IMR-90 (cell line): ENCODE results near the gene MYRFL. TPM values are rescaled to one million over a fixed set of nuclear protein-coding genes. Genes with fewer than 3 reads are reported as not detected.

Experiments used
- ATAC-seq: fragments of 200-7000 bp; cut with Tn5 transposase; 2 replicates; pipeline ENCODE4 v1.9.1; 2020; ENCODE audit warnings: low read depth, mild to moderate bottlenecking, moderate library complexity
- BruUV-seq: library from RNA; stranded (reverse); fragments of 400-500 nt; replicated peaks from 2 replicates; lab custom pipeline; 2021; lab: Mats Ljungman, UMichigan
- CTCF ChIA-PET: fragments of 300-600 bp; formaldehyde crosslinking; extraction: SDS; loops from one replicate; lab custom pipeline; 2021; ENCODE audit warnings: antibody characterized with exemption; lab: Yijun Ruan, JAX
- POLR2A ChIA-PET: fragments of 300-600 bp; sonication (Branson Sonifier 250); formaldehyde crosslinking; loops from one replicate; lab custom pipeline; 2022; ENCODE audit warnings: antibody characterized with exemption; ENCODE audit not compliant: unreplicated experiment; lab: Charles Lee
- DNase-seq: peaks from one replicate; pipeline ENCODE4 v3.0.0; 2013
- H2AFZ ChIP-seq: replicated peaks from 2 replicates; pipeline ENCODE3; 2013; ENCODE audit warnings: low read length, mild to moderate bottlenecking; ENCODE audit not compliant: poor library complexity
- H2AK5ac ChIP-seq: 2 replicates; pipeline ENCODE4 v1.6.1; 2013; ENCODE audit warnings: low read depth, low read length, inconsistent platforms
- H2AK9ac ChIP-seq: replicated peaks from 2 replicates; pipeline ENCODE3; 2013; ENCODE audit warnings: mild to moderate bottlenecking, low read depth, low read length, moderate library complexity; ENCODE audit not compliant: poor library complexity
- H2BK120ac ChIP-seq: 2 replicates; pipeline ENCODE4 v1.6.1; 2013; ENCODE audit warnings: low read depth, low read length, inconsistent platforms
- H2BK15ac ChIP-seq: 3 replicates; pipeline ENCODE4 v1.6.1; 2013; ENCODE audit warnings: low read depth, low read length, inconsistent platforms
- H2BK20ac ChIP-seq: 2 replicates; pipeline ENCODE4 v1.6.1; 2013; ENCODE audit warnings: low read depth, mild to moderate bottlenecking, inconsistent platforms, low read length, moderate library complexity
- H2BK5ac ChIP-seq: 2 replicates; pipeline ENCODE4 v1.6.1; 2013; ENCODE audit warnings: mild to moderate bottlenecking, low read depth, low read length, inconsistent platforms; ENCODE audit not compliant: poor library complexity, severe bottlenecking
- H3K14ac ChIP-seq: replicated peaks from 2 replicates; pipeline ENCODE4 v1.6.1; 2013; ENCODE audit warnings: low read depth, low read length, inconsistent platforms
- H3K18ac ChIP-seq: 2 replicates; pipeline ENCODE4 v1.6.1; 2013; ENCODE audit warnings: low read depth, low read length, control low read depth
- H3K23ac ChIP-seq: 2 replicates; pipeline ENCODE4 v1.6.1; 2013; ENCODE audit warnings: low read depth, low read length, inconsistent platforms
- H3K27ac ChIP-seq: 2 replicates; pipeline ENCODE4 v1.5.1; 2013; ENCODE audit warnings: mild to moderate bottlenecking, control low read depth, low read length; ENCODE audit not compliant: insufficient read depth
- H3K27me3 ChIP-seq: 2 replicates; pipeline ENCODE4 v1.6.1; 2013; ENCODE audit warnings: low read length; ENCODE audit not compliant: control insufficient read depth, insufficient read depth
- H3K36me3 ChIP-seq: 2 replicates; pipeline ENCODE4 v1.6.1; 2013; ENCODE audit warnings: low read length, mixed read lengths; ENCODE audit not compliant: control insufficient read depth, insufficient read depth
- H3K4ac ChIP-seq: 2 replicates; pipeline ENCODE4 v1.6.1; 2013; ENCODE audit warnings: low read depth, low read length, inconsistent platforms
- H3K4me1 ChIP-seq: 2 replicates; pipeline ENCODE4 v1.6.1; 2013; ENCODE audit warnings: low read length, mixed read lengths; ENCODE audit not compliant: control insufficient read depth, insufficient read depth
- H3K4me2 ChIP-seq: 2 replicates; pipeline ENCODE4 v1.6.1; 2013; ENCODE audit warnings: low read depth, mild to moderate bottlenecking, control low read depth, low read length, moderate library complexity
- H3K4me3 ChIP-seq: 2 replicates; pipeline ENCODE4 v1.5.1; 2013; ENCODE audit warnings: low read depth, mild to moderate bottlenecking, control low read depth, low read length, moderate library complexity; ENCODE audit not compliant: insufficient read depth
- H3K56ac ChIP-seq: 2 replicates; pipeline ENCODE4 v1.6.1; 2013; ENCODE audit warnings: low read length, inconsistent platforms; ENCODE audit not compliant: insufficient read depth; ENCODE audit errors: extremely low read depth
- H3K79me1 ChIP-seq, 2 experiments: 2 replicates each; pipeline ENCODE4 v1.6.1; 2013; ENCODE audit warnings: low read length in 2 of 2, inconsistent platforms in 1 of 2, low read depth in 1 of 2
- H3K9ac ChIP-seq: 2 replicates; pipeline ENCODE4 v1.6.1; 2013; ENCODE audit warnings: low read depth, low read length, control low read depth
- H3K9me1 ChIP-seq: 2 replicates; pipeline ENCODE4 v1.6.1; 2013; ENCODE audit warnings: low read length, inconsistent platforms; ENCODE audit not compliant: insufficient read depth
- H3K9me3 ChIP-seq: 2 replicates; pipeline ENCODE4 v1.6.1; 2013; ENCODE audit warnings: low read length; ENCODE audit not compliant: control insufficient read depth, insufficient read depth
- H4K20me1 ChIP-seq: 2 replicates; pipeline ENCODE4 v1.6.1; 2013; ENCODE audit warnings: low read length, inconsistent platforms; ENCODE audit not compliant: insufficient read depth
- H4K5ac ChIP-seq: 2 replicates; pipeline ENCODE4 v1.6.1; 2013; ENCODE audit warnings: mild to moderate bottlenecking, low read depth, low read length, control low read depth
- H4K8ac ChIP-seq, 2 experiments: 2 replicates each; pipeline ENCODE4 v1.6.1; 2013; ENCODE audit warnings: low read depth in 2 of 2, low read length in 2 of 2, control low read depth in 1 of 2, inconsistent platforms in 1 of 2
- H4K91ac ChIP-seq: 2 replicates; pipeline ENCODE4 v1.6.1; 2013; ENCODE audit warnings: low read depth, low read length, inconsistent platforms; ENCODE audit not compliant: insufficient read depth
- BHLHE40 ChIP-seq: fragments of 150-350 bp; IDR thresholded peaks from 2 replicates; pipeline ENCODE4 v1.6.1; 2016; ENCODE audit warnings: mild to moderate bottlenecking, low read depth, low read length
- CEBPB ChIP-seq: IDR thresholded peaks from 2 replicates; pipeline ENCODE4 v1.6.1; 2012; ENCODE audit warnings: low read depth, low read length, improper control_type of control experiment
- CHD1 ChIP-seq: IDR thresholded peaks from 2 replicates; pipeline ENCODE4 v1.6.1; 2012; ENCODE audit warnings: low read depth, low read length, improper control_type of control experiment
- CTCF ChIP-seq: conservative IDR thresholded peaks from 2 replicates; pipeline ENCODE4 v1.5.1; 2012; ENCODE audit warnings: mild to moderate bottlenecking, low read depth, low read length, improper control_type of control experiment
- FOS ChIP-seq: fragments of 150-350 bp; IDR thresholded peaks from 2 replicates; pipeline ENCODE4 v1.6.1; 2016; ENCODE audit warnings: low read depth, low read length
- MAFK ChIP-seq: IDR thresholded peaks from 2 replicates; pipeline ENCODE4 v1.6.1; 2012; ENCODE audit warnings: low read depth, low read length, improper control_type of control experiment
- MAZ ChIP-seq: IDR thresholded peaks from 2 replicates; pipeline ENCODE4 v1.6.1; 2012; ENCODE audit warnings: low read depth, mild to moderate bottlenecking, low read length, improper control_type of control experiment, moderate library complexity, borderline replicate concordance
- MXI1 ChIP-seq: IDR thresholded peaks from 2 replicates; pipeline ENCODE4 v1.6.1; 2012; ENCODE audit warnings: low read depth, mild to moderate bottlenecking, low read length, moderate library complexity, borderline replicate concordance
- NFE2L2 ChIP-seq: fragments of 150-350 bp; IDR thresholded peaks from 2 replicates; pipeline ENCODE4 v1.6.1; 2016; ENCODE audit warnings: low read depth, mild to moderate bottlenecking, low read length
- POLR2A ChIP-seq: IDR thresholded peaks from 2 replicates; pipeline ENCODE4 v1.6.1; 2012; ENCODE audit warnings: mild to moderate bottlenecking, low read depth, low read length
- RAD21 ChIP-seq: IDR thresholded peaks from 2 replicates; pipeline ENCODE4 v1.6.1; 2012; ENCODE audit warnings: low read length, improper control_type of control experiment
- RCOR1 ChIP-seq: IDR thresholded peaks from 2 replicates; pipeline ENCODE4 v1.6.1; 2012; ENCODE audit warnings: mild to moderate bottlenecking, low read length, improper control_type of control experiment; ENCODE audit not compliant: insufficient replicate concordance
- RFX5 ChIP-seq: IDR thresholded peaks from 2 replicates; pipeline ENCODE4 v1.8.0; 2012; ENCODE audit warnings: low read depth, mild to moderate bottlenecking, low read length, moderate library complexity
- SMC3 ChIP-seq: fragments of 150-350 bp; IDR thresholded peaks from 2 replicates; pipeline ENCODE4 v1.6.1; 2016; ENCODE audit warnings: low read depth, mild to moderate bottlenecking, antibody characterized with exemption, low read length, moderate library complexity
- USF2 ChIP-seq: fragments of 150-350 bp; IDR thresholded peaks from 2 replicates; pipeline ENCODE4 v1.6.1; 2017; ENCODE audit warnings: mild to moderate bottlenecking, antibody characterized with exemption, low read length, low read depth
- WGBS, 2 experiments: methylation state at CpG; one replicate each; pipeline versions ENCODE4 v1.1.5 to v1.1.7; 2013; ENCODE audit warnings: missing lambda C conversion rate in 2 of 2; ENCODE audit not compliant: insufficient read length in 1 of 2; ENCODE audit errors: extremely low coverage in 2 of 2; 5-methylcytosine and 5-hydroxymethylcytosine counted together
- dilution Hi-C: fragments of 300-500 bp; cut with HindIII; formaldehyde crosslinking; loops from one replicate; pipeline ENCODE4 v1.14.3; 2018; ENCODE audit warnings: low sequenced_read_pairs; ENCODE audit not compliant: unreplicated experiment
- in situ Hi-C: fragments of 300-500 bp; cut with MboI; formaldehyde crosslinking; loops from 3 replicates; pipeline ENCODE4 v1.14.3; 2019; ENCODE audit warnings: low sequenced_read_pairs, inconsistent platforms, mixed read lengths
- intact Hi-C: fragments of 100-400 bp; cut with micrococcal nuclease; formaldehyde crosslinking; loops from 2 replicates; pipeline ENCODE4 v1.10.0; 2022
- polyA plus RNA-seq, 3 experiments: library from polyadenylated mRNA; depleted of rRNA; stranded (reverse); fragments of >200 nt; gene quantifications; 2 replicates each; pipeline ENCODE4 v1.2.3, GENCODE V29; 2012; ENCODE audit warnings: low replicate concordance in 1 of 3
- total RNA-seq: library from RNA; depleted of rRNA; stranded (reverse); fragments of >200 nt; gene quantifications from 2 replicates; pipeline ENCODE4 v1.2.3, GENCODE V29; 2012
- TF ChIP-seq, protein P1 (sequence below): fragments of 150-350 bp; IDR thresholded peaks from 2 replicates; pipeline ENCODE4 v1.6.1; 2016; ENCODE audit warnings: low read depth, mild to moderate bottlenecking, low read length, moderate library complexity, borderline replicate concordance

MYRFL gene
- total and polyA plus RNA-seq, 2 of the 4 experiments (the other 2 are of a cell fraction): not detected

DNA sequence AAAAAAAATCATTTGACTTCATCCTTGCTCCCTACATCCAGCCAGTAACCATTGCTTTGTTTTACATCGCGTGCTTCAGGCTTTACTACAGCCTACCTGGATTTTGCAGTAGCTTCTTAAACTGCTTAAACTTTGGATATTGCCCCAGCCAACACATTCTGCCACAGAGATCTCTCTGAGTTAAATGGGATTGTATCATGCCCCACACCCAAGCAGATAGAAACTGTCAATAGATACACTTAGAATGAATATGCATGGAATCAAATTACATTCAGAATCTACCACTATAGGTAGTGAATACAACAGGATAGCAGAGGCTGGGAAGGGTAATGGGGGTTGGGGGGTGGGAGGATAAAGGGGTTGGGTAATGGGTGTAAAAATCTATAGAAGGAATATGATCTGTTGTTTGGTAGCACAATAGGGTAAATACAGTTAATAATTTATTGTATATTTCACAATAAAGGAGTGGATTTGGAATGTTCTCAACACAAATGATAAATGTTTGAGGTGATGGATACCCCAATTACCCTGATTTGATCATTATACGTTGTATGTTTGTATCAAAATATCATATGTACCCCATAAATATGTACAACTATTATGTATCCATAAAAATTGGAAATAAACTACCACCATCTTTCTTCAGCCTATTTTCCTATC lies 2.7 kb upstream of the MYRFL start:
- ChIA-PET POLR2A (no interaction called here), CTCF (interaction anchor here (0.6 to 1.1 kb wide), 2 partner anchors 9 to 863 kb away, joined by 3 to 4 read pairs; no protein-coding TSS in a partner anchor)
- Histone ChIP-seq H3K9me1 (no peaks in the 10 kb centered on the region), H3K18ac (no peak overlapping the region), H3K27me3 (no peaks in the 10 kb centered on the region), H2AK5ac (no peak overlapping the region), H3K14ac (no peak overlapping the region), H3K4me2 (no peak overlapping the region), H4K20me1 (no peaks in the 10 kb centered on the region), H3K23ac (no peak overlapping the region), H3K9ac (no peak overlapping the region), H3K79me1 (no peaks in the 10 kb centered on the region), H3K36me3 (no peaks in the 10 kb centered on the region), H3K4me3 (no peak overlapping the region), H2BK120ac (no peak overlapping the region), H4K91ac (no peak overlapping the region), H3K56ac (no peak overlapping the region), H2BK15ac (no peak overlapping the region), H3K4me1 (peaks cover 3% of the 10 kb centered on the region; the same call in 1 of the 2 replicates), H4K5ac (no peak overlapping the region), H3K4ac (no peak overlapping the region), H3K9me3 (no peaks in the 10 kb centered on the region), H3K27ac (no peak overlapping the region), H2BK20ac (no peak overlapping the region), H4K8ac (no peak overlapping the region), H2AK9ac (no peak overlapping the region), H2BK5ac (no peak overlapping the region), H2AFZ (no peak overlapping the region)
- 80% methylated on average over 1 of the region's 3 CpGs; no CpG with 5 or more reads in 1 of the 2 experiments for WGBS, 2 experiments
- no TSS peak for BruUV-seq
- dilution Hi-C loops: no loop called here
- in situ Hi-C loops: no loop called here
- intact Hi-C loops: no loop called here
- no peak for TF ChIP-seq POLR2A
- TF ChIP-seq SMC3: no peak
- no peak for TF ChIP-seq CEBPB
- no peak for TF ChIP-seq MXI1
- no peak for TF ChIP-seq CTCF
- TF ChIP-seq RAD21: no peak
- TF ChIP-seq FOS: no peak
- no peak for TF ChIP-seq USF2
- TF ChIP-seq MAZ: no peak
- no peak for TF ChIP-seq CHD1
- TF ChIP-seq MAFK: no peak
- no peak for TF ChIP-seq BHLHE40
- TF ChIP-seq RCOR1: no peak
- TF ChIP-seq, protein P1, sequence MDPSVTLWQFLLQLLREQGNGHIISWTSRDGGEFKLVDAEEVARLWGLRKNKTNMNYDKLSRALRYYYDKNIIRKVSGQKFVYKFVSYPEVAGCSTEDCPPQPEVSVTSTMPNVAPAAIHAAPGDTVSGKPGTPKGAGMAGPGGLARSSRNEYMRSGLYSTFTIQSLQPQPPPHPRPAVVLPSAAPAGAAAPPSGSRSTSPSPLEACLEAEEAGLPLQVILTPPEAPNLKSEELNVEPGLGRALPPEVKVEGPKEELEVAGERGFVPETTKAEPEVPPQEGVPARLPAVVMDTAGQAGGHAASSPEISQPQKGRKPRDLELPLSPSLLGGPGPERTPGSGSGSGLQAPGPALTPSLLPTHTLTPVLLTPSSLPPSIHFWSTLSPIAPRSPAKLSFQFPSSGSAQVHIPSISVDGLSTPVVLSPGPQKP: no peak
- no peak for TF ChIP-seq NFE2L2
- TF ChIP-seq RFX5: no peak
- ATAC-seq: no peak
- no peak for DNase-seq
